MCF 10A (cell line): ENCODE results near the gene SLC22A23. TPM values are rescaled to one million over a fixed set of nuclear protein-coding genes. Genes with fewer than 3 reads are reported as not detected.
A peak's percentile ranks its signal among the peaks of the same experiment; 100 is the strongest.

ENCODE experiments used
- BruUV-seq: library from RNA; stranded (reverse); fragments of 400-500 nt; replicated peaks from 2 replicates; lab custom pipeline; 2021; lab: Mats Ljungman, UMichigan
- CTCF ChIA-PET: fragments of 300-600 bp; sonication (Branson Sonifier 250); formaldehyde crosslinking; extraction: SDS; loops from one replicate; lab custom pipeline; 2021; ENCODE audit warnings: antibody characterized with exemption, inconsistent platforms; lab: Yijun Ruan, JAX
- POLR2A ChIA-PET: fragments of 300-600, 350-650 bp; sonication (Branson Sonifier 250); formaldehyde crosslinking; extraction: SDS; loops from one replicate; lab custom pipeline; 2020; ENCODE audit warnings: antibody characterized with exemption, inconsistent platforms; lab: Yijun Ruan, JAX
- DNase-seq: peaks from one replicate; pipeline ENCODE4 v3.0.0-alpha.2; 2018; ENCODE audit not compliant: unreplicated experiment
- H3K27ac Mint-ChIP-seq: one replicate; pipeline ENCODE4 v1.8.0; 2022; ENCODE audit warnings: mild to moderate bottlenecking, low read depth, mixed read lengths; ENCODE audit not compliant: unreplicated experiment
- H3K27me3 Mint-ChIP-seq: one replicate; pipeline ENCODE4 v1.8.0; 2022; ENCODE audit warnings: mixed read lengths; ENCODE audit not compliant: insufficient read depth, unreplicated experiment
- H3K36me3 Mint-ChIP-seq: one replicate; pipeline ENCODE4 v1.8.0; 2022; ENCODE audit warnings: mild to moderate bottlenecking, moderate library complexity, mixed read lengths; ENCODE audit not compliant: insufficient read depth, unreplicated experiment
- H3K4me1 Mint-ChIP-seq: one replicate; pipeline ENCODE4 v1.8.0; 2022; ENCODE audit warnings: mixed read lengths; ENCODE audit not compliant: insufficient read depth, unreplicated experiment
- H3K4me3 Mint-ChIP-seq: one replicate; pipeline ENCODE4 v1.8.0; 2022; ENCODE audit warnings: mild to moderate bottlenecking, moderate library complexity, mixed read lengths; ENCODE audit not compliant: unreplicated experiment
- H3K9me3 Mint-ChIP-seq: one replicate; pipeline ENCODE4 v1.8.0; 2022; ENCODE audit warnings: mixed read lengths; ENCODE audit not compliant: unreplicated experiment
- intact Hi-C: fragments of 100-400 bp; cut with micrococcal nuclease; formaldehyde crosslinking; loops from 2 replicates; pipeline ENCODE4 v1.14.1; 2022
- total RNA-seq: library from RNA; stranded (reverse); gene quantifications from 2 replicates; pipeline ENCODE4 v1.2.3, GENCODE V29; 2022
- TF ChIP-seq, protein P1 (sequence below): fragments of 200-600 bp; IDR thresholded peaks from one replicate; pipeline ENCODE4 v1.8.0; 2022; ENCODE audit warnings: antibody characterized with exemption, mild to moderate bottlenecking; ENCODE audit not compliant: unreplicated experiment

Gene SLC22A23
- total RNA-seq, 1 experiment from 2014 or later, result 11.9 TPM

- no TSS peak for BruUV-seq
- peaks cover 21% of the 10 kb centered on the region for H3K4me1 Mint-ChIP-seq
- peak overlapping the region; percentile 36 for H3K4me3 Mint-ChIP-seq
- no peak overlapping the region for H3K27ac Mint-ChIP-seq
- CTCF ChIA-PET, result interaction anchor here (0.5 kb wide), 1 partner anchor 1942 kb away, joined by 3 read pairs; no protein-coding TSS in a partner anchor
- no peak for DNase-seq
- intact Hi-C loops, result no loop called here
- POLR2A ChIA-PET, result interaction anchor here (1.0 kb wide), 1 partner anchor 9 kb away, joined by 3 read pairs; no protein-coding TSS in a partner anchor
- TF ChIP-seq, protein P1, sequence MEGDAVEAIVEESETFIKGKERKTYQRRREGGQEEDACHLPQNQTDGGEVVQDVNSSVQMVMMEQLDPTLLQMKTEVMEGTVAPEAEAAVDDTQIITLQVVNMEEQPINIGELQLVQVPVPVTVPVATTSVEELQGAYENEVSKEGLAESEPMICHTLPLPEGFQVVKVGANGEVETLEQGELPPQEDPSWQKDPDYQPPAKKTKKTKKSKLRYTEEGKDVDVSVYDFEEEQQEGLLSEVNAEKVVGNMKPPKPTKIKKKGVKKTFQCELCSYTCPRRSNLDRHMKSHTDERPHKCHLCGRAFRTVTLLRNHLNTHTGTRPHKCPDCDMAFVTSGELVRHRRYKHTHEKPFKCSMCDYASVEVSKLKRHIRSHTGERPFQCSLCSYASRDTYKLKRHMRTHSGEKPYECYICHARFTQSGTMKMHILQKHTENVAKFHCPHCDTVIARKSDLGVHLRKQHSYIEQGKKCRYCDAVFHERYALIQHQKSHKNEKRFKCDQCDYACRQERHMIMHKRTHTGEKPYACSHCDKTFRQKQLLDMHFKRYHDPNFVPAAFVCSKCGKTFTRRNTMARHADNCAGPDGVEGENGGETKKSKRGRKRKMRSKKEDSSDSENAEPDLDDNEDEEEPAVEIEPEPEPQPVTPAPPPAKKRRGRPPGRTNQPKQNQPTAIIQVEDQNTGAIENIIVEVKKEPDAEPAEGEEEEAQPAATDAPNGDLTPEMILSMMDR, result no peak
- H3K9me3 Mint-ChIP-seq, result no peaks in the 10 kb centered on the region
- H3K27me3 Mint-ChIP-seq, result peaks cover 70% of the 10 kb centered on the region
- peaks cover 6% of the 10 kb centered on the region for H3K36me3 Mint-ChIP-seq
Observed at GRCh38 chr6:3231247-3232016, 225.4 kb downstream of the SLC22A23 start.

DNA sequence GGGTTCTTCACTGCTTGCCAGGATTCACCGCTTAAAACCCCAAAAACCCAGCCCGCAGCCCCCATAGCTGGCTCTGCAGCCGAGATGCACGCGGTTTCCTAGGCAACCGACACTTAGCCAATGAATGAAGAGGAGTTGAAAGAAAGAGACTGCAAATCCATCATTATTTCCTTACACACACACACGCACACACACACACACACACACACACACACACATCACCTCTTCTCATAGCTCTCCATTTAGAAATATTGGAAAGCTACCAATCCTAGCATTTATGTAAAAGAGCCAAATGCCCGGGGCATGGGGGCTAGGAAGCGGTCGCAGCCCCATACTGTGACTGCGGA lies 226.0 kb downstream of the SLC22A23 start:
- ChIA-PET CTCF (interaction anchor here (0.5 to 0.9 kb wide), 2 partner anchors 74 to 1942 kb away, joined by 3 to 4 read pairs; partner anchors contain the start of gene TUBB2A), POLR2A (interaction anchor here (1.0 kb wide), 1 partner anchor 10 kb away, joined by 3 read pairs; no protein-coding TSS in a partner anchor)
- Mint-ChIP-seq H3K36me3 (peaks cover 6% of the 10 kb centered on the region), H3K4me3 (peak overlapping the region; percentile 36), H3K27me3 (peaks cover 75% of the 10 kb centered on the region), H3K9me3 (no peaks in the 10 kb centered on the region), H3K4me1 (peaks cover 21% of the 10 kb centered on the region), H3K27ac (no peak overlapping the region)
- BruUV-seq, result no TSS peak
- TF ChIP-seq, protein P1, result no peak
- no peak for DNase-seq
- intact Hi-C loops, result no loop called here

- Mint-ChIP-seq H3K27ac (no peak overlapping the region), H3K27me3 (peaks cover 75% of the 10 kb centered on the region), H3K36me3 (peaks cover 6% of the 10 kb centered on the region), H3K4me1 (peaks cover 21% of the 10 kb centered on the region), H3K4me3 (no peak overlapping the region), H3K9me3 (no peaks in the 10 kb centered on the region)
- TF ChIP-seq, protein P1, result no peak
- POLR2A ChIA-PET, result interaction anchor here (1.0 kb wide), 1 partner anchor 10 kb away, joined by 3 read pairs; no protein-coding TSS in a partner anchor
- CTCF ChIA-PET, result interaction anchor here (0.5 to 0.9 kb wide), 2 partner anchors 73 to 1941 kb away, joined by 3 to 4 read pairs; partner anchors contain the start of gene TUBB2A
- intact Hi-C loops, result no loop called here
- DNase-seq, result no peak
- no TSS peak for BruUV-seq
Observed at GRCh38 chr6:3230256-3230882, 226.5 kb downstream of the SLC22A23 start.

- POLR2A ChIA-PET, result no interaction called here
- Mint-ChIP-seq H3K27ac (no peak overlapping the region), H3K27me3 (peaks cover 76% of the 10 kb centered on the region), H3K4me3 (no peak overlapping the region), H3K9me3 (no peaks in the 10 kb centered on the region), H3K36me3 (peaks cover 6% of the 10 kb centered on the region), H3K4me1 (peaks cover 21% of the 10 kb centered on the region)
- DNase-seq, result no peak
- TF ChIP-seq, protein P1, result no peak
- BruUV-seq, result no TSS peak
- CTCF ChIA-PET, result no interaction called here
- intact Hi-C loops, result no loop called here
Observed at GRCh38 chr6:3229566-3230178, 227.2 kb downstream of the SLC22A23 start.
